ENCODE data around the gene ATRAID.

GRCh38 chr2:27202854-27203253 is 9.0 kb upstream of the ATRAID start:
- no peak for TF ChIP-seq CTCF (IDR thresholded peaks at IDR 0.05; ENCODE audit: low read length)
- no peak for TF ChIP-seq EZH2 (optimal IDR thresholded peaks at IDR 0.05; ENCODE audit: low read depth, low read length)
- TF ChIP-seq EZH2phosphoT487 (IDR thresholded peaks at IDR 0.05; ENCODE audit: low read length) = no peak
